SK-N-SH treated with all-trans-retinoic acid at 6 μM for 48 hours (cell line): Measurements from ENCODE around the gene PAPOLA.

Source experiments
- ATAC-seq: fragments of 200-7000 bp; cut with Tn5 transposase; 3 replicates; pipeline ENCODE4 v1.9.1; 2020; ENCODE audit warnings: mild to moderate bottlenecking, moderate library complexity
- BACH2 ChIP-seq: fragments of 250-450 bp; sonication (Bioruptor Pico); IDR thresholded peaks from 2 replicates; pipeline ENCODE4 v1.9.0; 2021; ENCODE audit warnings: mild to moderate bottlenecking, borderline replicate concordance
- CREB5 ChIP-seq: fragments of 250-450 bp; sonication (Bioruptor Pico); IDR thresholded peaks from 2 replicates; pipeline ENCODE4 v1.5.1; 2020; ENCODE audit warnings: low read depth, mild to moderate bottlenecking, moderate library complexity
- CSDC2 ChIP-seq: fragments of 250-450 bp; sonication (Bioruptor Pico); IDR thresholded peaks from 2 replicates; pipeline ENCODE4 v1.5.0; 2020; ENCODE audit warnings: mild to moderate bottlenecking, moderate library complexity
- CSRNP3 ChIP-seq: fragments of 250-450 bp; sonication (Bioruptor Pico); IDR thresholded peaks from 2 replicates; pipeline ENCODE4 v1.5.1; 2021; ENCODE audit warnings: mild to moderate bottlenecking, moderate library complexity
- ESRRG ChIP-seq: fragments of 250-450 bp; sonication (Bioruptor Pico); IDR thresholded peaks from 2 replicates; pipeline ENCODE4 v1.6.1; 2021; ENCODE audit warnings: mild to moderate bottlenecking
- GLIS3 ChIP-seq: fragments of 250-450 bp; sonication (Bioruptor Pico); IDR thresholded peaks from 2 replicates; pipeline ENCODE4 v1.5.0; 2020; ENCODE audit warnings: mild to moderate bottlenecking, moderate library complexity
- ISL1 ChIP-seq: fragments of 250-450 bp; sonication (Bioruptor Pico); IDR thresholded peaks from 2 replicates; pipeline ENCODE4 v2.1.2; 2022; ENCODE audit warnings: mild to moderate bottlenecking, moderate library complexity
- OSR1 ChIP-seq: fragments of 250-450 bp; sonication (Bioruptor Pico); IDR thresholded peaks from 2 replicates; pipeline ENCODE4 v1.8.0; 2022; ENCODE audit warnings: moderate library complexity, mild to moderate bottlenecking, inconsistent platforms
- PATZ1 ChIP-seq: fragments of 250-450 bp; sonication (Bioruptor Pico); IDR thresholded peaks from 2 replicates; pipeline ENCODE4 v1.8.0; 2020; ENCODE audit warnings: mild to moderate bottlenecking, moderate library complexity, borderline replicate concordance
- PPARA ChIP-seq: fragments of 250-450 bp; sonication (Bioruptor Pico); IDR thresholded peaks from 2 replicates; pipeline ENCODE4 v1.5.0; 2020; ENCODE audit warnings: mild to moderate bottlenecking, borderline replicate concordance
- RARB ChIP-seq: fragments of 250-450 bp; sonication (Bioruptor Pico); IDR thresholded peaks from 2 replicates; pipeline ENCODE4 v1.8.0; 2021; ENCODE audit warnings: mild to moderate bottlenecking, moderate library complexity
- TCF4 ChIP-seq: fragments of 250-450 bp; sonication (Bioruptor Pico); IDR thresholded peaks from 2 replicates; pipeline ENCODE4 v1.8.0; 2021; ENCODE audit warnings: mild to moderate bottlenecking, moderate library complexity, borderline replicate concordance
- TOX ChIP-seq: fragments of 250-450 bp; sonication (Bioruptor Pico); IDR thresholded peaks from 2 replicates; pipeline ENCODE4 v1.8.0; 2021; ENCODE audit warnings: mild to moderate bottlenecking, moderate library complexity, borderline replicate concordance
- ZC3H10 ChIP-seq: fragments of 250-450 bp; sonication (Bioruptor Pico); IDR thresholded peaks from 2 replicates; pipeline ENCODE4 v1.5.1; 2021; ENCODE audit warnings: mild to moderate bottlenecking, moderate library complexity
- ZFP3 ChIP-seq: fragments of 250-450 bp; sonication (Bioruptor Pico); IDR thresholded peaks from 2 replicates; pipeline ENCODE4 v1.5.0; 2020; ENCODE audit warnings: mild to moderate bottlenecking, moderate library complexity
- ZNF565 ChIP-seq: fragments of 450-650 bp; formaldehyde crosslinking; conservative IDR thresholded peaks from 2 replicates; pipeline ENCODE4 v1.5.0; 2020; ENCODE audit warnings: low read depth, mild to moderate bottlenecking, moderate library complexity
- ZNF70 ChIP-seq: fragments of 450-650 bp; formaldehyde crosslinking; IDR thresholded peaks from 2 replicates; pipeline ENCODE4 v1.5.0; 2020; ENCODE audit warnings: mild to moderate bottlenecking, moderate library complexity
- ZNF8 ChIP-seq: fragments of 450-650 bp; formaldehyde crosslinking; IDR thresholded peaks from 2 replicates; pipeline ENCODE4 v1.5.0; 2020; ENCODE audit warnings: mild to moderate bottlenecking, moderate library complexity
- TF ChIP-seq, protein P1 (sequence below): fragments of 250-450 bp; sonication (Bioruptor Pico); IDR thresholded peaks from 2 replicates; pipeline ENCODE4 v1.5.0; 2020; ENCODE audit warnings: mild to moderate bottlenecking, moderate library complexity
- TF ChIP-seq, protein P2 (sequence below): fragments of 250-450 bp; sonication (Bioruptor Pico); IDR thresholded peaks from 2 replicates; pipeline ENCODE4 v1.8.0; 2021; ENCODE audit warnings: low read depth, mild to moderate bottlenecking, moderate library complexity, borderline replicate concordance

The PAPOLA gene

GRCh38 chr14:96567289-96567899 lies 65.2 kb downstream of the PAPOLA start:
- ATAC-seq = peak; percentile 96
- TF ChIP-seq, protein P1, sequence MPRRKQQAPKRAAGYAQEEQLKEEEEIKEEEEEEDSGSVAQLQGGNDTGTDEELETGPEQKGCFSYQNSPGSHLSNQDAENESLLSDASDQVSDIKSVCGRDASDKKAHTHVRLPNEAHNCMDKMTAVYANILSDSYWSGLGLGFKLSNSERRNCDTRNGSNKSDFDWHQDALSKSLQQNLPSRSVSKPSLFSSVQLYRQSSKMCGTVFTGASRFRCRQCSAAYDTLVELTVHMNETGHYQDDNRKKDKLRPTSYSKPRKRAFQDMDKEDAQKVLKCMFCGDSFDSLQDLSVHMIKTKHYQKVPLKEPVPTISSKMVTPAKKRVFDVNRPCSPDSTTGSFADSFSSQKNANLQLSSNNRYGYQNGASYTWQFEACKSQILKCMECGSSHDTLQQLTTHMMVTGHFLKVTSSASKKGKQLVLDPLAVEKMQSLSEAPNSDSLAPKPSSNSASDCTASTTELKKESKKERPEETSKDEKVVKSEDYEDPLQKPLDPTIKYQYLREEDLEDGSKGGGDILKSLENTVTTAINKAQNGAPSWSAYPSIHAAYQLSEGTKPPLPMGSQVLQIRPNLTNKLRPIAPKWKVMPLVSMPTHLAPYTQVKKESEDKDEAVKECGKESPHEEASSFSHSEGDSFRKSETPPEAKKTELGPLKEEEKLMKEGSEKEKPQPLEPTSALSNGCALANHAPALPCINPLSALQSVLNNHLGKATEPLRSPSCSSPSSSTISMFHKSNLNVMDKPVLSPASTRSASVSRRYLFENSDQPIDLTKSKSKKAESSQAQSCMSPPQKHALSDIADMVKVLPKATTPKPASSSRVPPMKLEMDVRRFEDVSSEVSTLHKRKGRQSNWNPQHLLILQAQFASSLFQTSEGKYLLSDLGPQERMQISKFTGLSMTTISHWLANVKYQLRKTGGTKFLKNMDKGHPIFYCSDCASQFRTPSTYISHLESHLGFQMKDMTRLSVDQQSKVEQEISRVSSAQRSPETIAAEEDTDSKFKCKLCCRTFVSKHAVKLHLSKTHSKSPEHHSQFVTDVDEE (CRISPR knock-in tag) = no peak

- TF ChIP-seq ZNF8 (CRISPR knock-in tag) = no peak
- no peak for TF ChIP-seq TOX
- no peak for TF ChIP-seq OSR1 (CRISPR knock-in tag)
- TF ChIP-seq GLIS3 (CRISPR knock-in tag) = no peak
- TF ChIP-seq PPARA = no peak
- no peak for TF ChIP-seq ZNF565 (CRISPR knock-in tag)
- TF ChIP-seq, protein P1 (CRISPR knock-in tag) = no peak
- no peak for TF ChIP-seq BACH2 (CRISPR knock-in tag)
- no peak for TF ChIP-seq ISL1 (CRISPR knock-in tag)
- no peak for TF ChIP-seq CSDC2 (CRISPR knock-in tag)
- TF ChIP-seq CSRNP3 = no peak
- TF ChIP-seq TCF4 = no peak
- TF ChIP-seq ZFP3 (CRISPR knock-in tag) = no peak
- no peak for TF ChIP-seq ZNF70 (CRISPR knock-in tag)
- TF ChIP-seq RARB (CRISPR knock-in tag) = no peak
- TF ChIP-seq ESRRG (CRISPR knock-in tag) = no peak
- TF ChIP-seq ZC3H10 (CRISPR knock-in tag) = no peak
- no peak for TF ChIP-seq CREB5 (CRISPR knock-in tag)
- TF ChIP-seq PATZ1 (CRISPR knock-in tag) = no peak
- ATAC-seq = no peak
Observed at GRCh38 chr14:96568621-96569020, 66.4 kb downstream of the PAPOLA start.

GRCh38 chr14:96571311-96571710 lies 69.1 kb downstream of the PAPOLA start:
- no peak for TF ChIP-seq ESRRG (CRISPR knock-in tag)
- TF ChIP-seq TOX = no peak
- no peak for TF ChIP-seq RARB (CRISPR knock-in tag)
- TF ChIP-seq, protein P2, sequence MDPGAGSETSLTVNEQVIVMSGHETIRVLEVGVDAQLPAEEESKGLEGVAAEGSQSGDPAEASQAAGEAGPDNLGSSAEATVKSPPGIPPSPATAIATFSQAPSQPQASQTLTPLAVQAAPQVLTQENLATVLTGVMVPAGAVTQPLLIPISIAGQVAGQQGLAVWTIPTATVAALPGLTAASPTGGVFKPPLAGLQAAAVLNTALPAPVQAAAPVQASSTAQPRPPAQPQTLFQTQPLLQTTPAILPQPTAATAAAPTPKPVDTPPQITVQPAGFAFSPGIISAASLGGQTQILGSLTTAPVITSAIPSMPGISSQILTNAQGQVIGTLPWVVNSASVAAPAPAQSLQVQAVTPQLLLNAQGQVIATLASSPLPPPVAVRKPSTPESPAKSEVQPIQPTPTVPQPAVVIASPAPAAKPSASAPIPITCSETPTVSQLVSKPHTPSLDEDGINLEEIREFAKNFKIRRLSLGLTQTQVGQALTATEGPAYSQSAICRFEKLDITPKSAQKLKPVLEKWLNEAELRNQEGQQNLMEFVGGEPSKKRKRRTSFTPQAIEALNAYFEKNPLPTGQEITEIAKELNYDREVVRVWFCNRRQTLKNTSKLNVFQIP (CRISPR knock-in tag) = no peak
- ATAC-seq = no peak
